ENCODE results near the gene FRA10AC1. TPM values are rescaled to one million over a fixed set of nuclear protein-coding genes. Genes with fewer than 3 reads are reported as not detected.

FRA10AC1 gene
- total RNA-seq, 1 experiment from 2014 or later = 7.5 TPM

DNA sequence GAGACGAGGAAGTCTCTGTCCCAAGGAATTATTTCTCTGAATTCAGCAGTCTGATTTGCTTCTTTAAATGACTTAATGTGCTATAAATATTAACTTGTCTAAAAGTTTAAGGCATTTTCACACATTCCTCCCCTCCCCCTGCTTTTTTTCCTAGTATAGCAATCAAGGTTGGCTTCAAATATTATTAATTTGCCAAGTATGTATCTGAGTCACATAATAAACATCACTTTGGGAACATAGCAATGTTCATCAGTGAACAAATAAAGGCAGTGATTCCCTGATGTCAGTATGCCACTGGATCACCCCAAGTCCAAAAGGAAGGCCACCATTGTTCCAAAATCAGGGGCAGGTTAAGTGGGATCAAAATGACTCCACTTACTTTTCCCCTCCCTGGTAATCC, 49.5 kb downstream of the FRA10AC1 start:
- Histone ChIP-seq H3K4me3 (no peak overlapping the region), H3K9me3 (replicated peaks) (no peaks in the 10 kb centered on the region), H3K27me3 (replicated peaks) (0 out of 2 replicates have a peak, but pooled peaks cover 2% of the 10 kb centered on the region), H3K4me1 (replicated peaks) (no peaks in the 10 kb centered on the region), H3K27ac (no peak overlapping the region), H3K36me3 (no peaks in the 10 kb centered on the region)
- no peak for DNase-seq (ENCODE audit: low read depth in 1 of 2, low spot score in 2 of 2)

DNA sequence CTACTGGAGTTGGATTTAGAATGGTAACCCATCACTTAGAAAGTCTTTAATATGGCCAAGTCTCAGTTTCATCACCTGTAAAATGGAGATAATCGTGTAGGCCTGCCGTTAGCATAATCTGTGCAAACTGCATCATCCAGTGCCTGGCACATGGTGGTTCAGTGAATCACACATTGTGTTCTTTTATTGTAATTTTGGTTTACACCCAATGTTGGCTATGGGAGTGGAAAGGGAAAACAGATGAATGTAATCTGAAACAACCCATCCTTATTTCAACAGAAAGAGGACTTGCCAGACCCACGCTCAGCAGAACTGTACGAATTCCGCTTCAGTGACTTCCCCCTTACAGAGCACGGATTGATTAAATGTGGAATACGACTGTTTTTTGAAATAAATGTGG, 62.6 kb downstream of the FRA10AC1 start:
- Histone ChIP-seq H3K36me3 (no peaks in the 10 kb centered on the region), H3K27ac (no peak overlapping the region), H3K4me1 (replicated peaks) (peaks cover 2% of the 10 kb centered on the region; the same call in 1 of the 2 replicates), H3K4me3 (no peak overlapping the region), H3K27me3 (replicated peaks) (no peaks in the 10 kb centered on the region; the same call in 1 of the 2 replicates), H3K9me3 (replicated peaks) (no peaks in the 10 kb centered on the region)
- no peak for DNase-seq (ENCODE audit: low read depth in 1 of 2, low spot score in 2 of 2)

- no peak overlapping the region for H3K4me3 ChIP-seq
- H3K27ac ChIP-seq = no peak overlapping the region
- no peaks in the 10 kb centered on the region for H3K9me3 ChIP-seq (replicated peaks)
- H3K4me1 ChIP-seq (replicated peaks) = peaks cover 5% of the 10 kb centered on the region; the same call in 1 of the 2 replicates
- 0 out of 2 replicates have a peak, but pooled peaks cover 4% of the 10 kb centered on the region for H3K27me3 ChIP-seq (replicated peaks)
- DNase-seq (ENCODE audit: low read depth in 1 of 2, low spot score in 2 of 2) = no peak
- no peaks in the 10 kb centered on the region for H3K36me3 ChIP-seq
Measured at GRCh38 chr10:93630625-93631557, 71.5 kb downstream of the FRA10AC1 start.

DNA sequence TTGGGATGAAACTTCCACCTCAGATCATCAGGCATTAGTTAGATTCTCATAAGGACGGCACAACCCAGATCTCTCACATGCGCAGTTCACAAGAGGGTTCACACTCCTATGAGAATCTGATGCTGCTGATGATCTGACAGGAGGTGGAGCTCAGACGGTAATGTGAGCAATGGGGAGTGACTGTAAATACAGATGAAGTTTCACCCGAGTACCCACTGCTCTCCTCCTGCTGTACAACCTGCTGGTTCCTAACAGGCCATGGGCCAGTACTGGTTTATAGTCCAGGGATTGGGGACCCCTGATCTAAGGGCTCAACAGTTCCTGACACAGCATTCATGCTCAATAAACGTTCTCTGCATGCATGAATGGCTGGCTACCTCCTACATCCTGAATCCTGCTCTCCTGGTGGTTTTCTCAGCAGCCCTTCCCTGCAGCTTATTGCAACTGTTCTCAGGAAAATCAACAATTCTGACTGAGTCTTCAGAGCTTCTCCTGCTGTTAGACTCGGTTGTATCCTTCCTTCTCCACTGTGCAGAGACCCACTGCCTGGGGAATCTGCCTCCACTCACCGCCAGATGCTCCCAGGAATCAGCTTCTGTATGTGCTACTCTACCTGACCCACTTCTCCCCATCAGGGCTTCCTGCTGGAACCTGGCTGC, 72.6 kb downstream of the FRA10AC1 start:
- Histone ChIP-seq H3K27ac (no peak overlapping the region), H3K27me3 (replicated peaks) (0 out of 2 replicates have a peak, but pooled peaks cover 4% of the 10 kb centered on the region), H3K4me3 (no peak overlapping the region), H3K4me1 (replicated peaks) (peaks cover 3% of the 10 kb centered on the region; the same call in 1 of the 2 replicates), H3K9me3 (replicated peaks) (no peaks in the 10 kb centered on the region), H3K36me3 (no peaks in the 10 kb centered on the region)
- DNase-seq (ENCODE audit: low read depth in 1 of 2, low spot score in 2 of 2) = no peak

- Histone ChIP-seq H3K27me3 (replicated peaks) (0 out of 2 replicates have a peak, but pooled peaks cover 4% of the 10 kb centered on the region), H3K27ac (no peak overlapping the region), H3K4me3 (no peak overlapping the region), H3K9me3 (replicated peaks) (no peaks in the 10 kb centered on the region), H3K36me3 (no peaks in the 10 kb centered on the region), H3K4me1 (replicated peaks) (no peaks in the 10 kb centered on the region)
- DNase-seq (ENCODE audit: low read depth in 1 of 2, low spot score in 2 of 2) = no peak
Measured at GRCh38 chr10:93628858-93629257, 73.5 kb downstream of the FRA10AC1 start.

DNA sequence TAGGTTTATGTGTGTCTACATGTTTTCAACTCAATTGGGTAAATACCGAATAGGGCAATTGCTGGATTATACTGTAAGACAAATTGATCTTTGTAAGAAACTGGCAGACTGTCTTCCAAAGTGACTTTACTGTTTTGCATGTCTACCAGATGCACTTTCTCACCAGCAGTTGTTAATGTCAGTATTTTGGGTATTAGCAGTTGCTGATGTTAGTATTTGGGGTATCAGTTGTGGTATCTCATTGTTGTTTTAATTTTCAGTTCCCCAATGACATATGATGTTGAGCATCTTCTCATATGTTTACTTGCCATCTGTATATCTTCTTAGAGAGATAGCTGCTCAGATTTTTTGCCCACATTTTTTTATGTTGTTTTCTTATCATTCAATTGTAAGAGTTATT, 79.5 kb downstream of the FRA10AC1 start:
- Histone ChIP-seq H3K36me3 (no peaks in the 10 kb centered on the region), H3K4me3 (no peak overlapping the region), H3K27me3 (replicated peaks) (peaks cover 7% of the 10 kb centered on the region; the same call in 1 of the 2 replicates), H3K9me3 (replicated peaks) (no peaks in the 10 kb centered on the region), H3K4me1 (replicated peaks) (no peaks in the 10 kb centered on the region), H3K27ac (no peak overlapping the region)
- DNase-seq (ENCODE audit: low read depth in 1 of 2, low spot score in 2 of 2) = no peak

DNA sequence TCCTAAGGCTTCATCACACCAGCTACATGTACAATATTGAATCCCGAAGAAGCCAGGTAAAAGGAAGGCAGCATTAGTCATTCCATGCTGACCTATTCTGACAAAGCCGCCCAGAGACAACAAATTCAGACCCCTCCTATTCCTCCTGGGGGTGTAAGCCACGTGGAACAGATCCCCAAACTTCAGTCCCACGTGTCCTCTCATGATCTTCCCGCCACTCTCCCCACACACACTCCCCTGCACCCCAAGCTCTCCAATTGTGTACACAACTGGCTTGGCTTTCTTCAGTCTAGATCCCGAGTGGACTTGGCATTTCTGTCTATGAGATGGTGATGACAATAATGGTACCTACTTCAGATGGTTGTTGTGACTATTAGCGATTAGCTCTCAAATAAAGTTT, 81.5 kb downstream of the FRA10AC1 start:
- H3K27me3 ChIP-seq (replicated peaks) = peaks cover 4% of the 10 kb centered on the region; the same call in 1 of the 2 replicates
- DNase-seq (ENCODE audit: low read depth in 1 of 2, low spot score in 2 of 2) = no peak

More for the DNA sequence above, 81.5 kb downstream of the FRA10AC1 start:
- Histone ChIP-seq H3K9me3 (replicated peaks) (no peaks in the 10 kb centered on the region), H3K27ac (no peak overlapping the region), H3K4me3 (no peak overlapping the region), H3K36me3 (no peaks in the 10 kb centered on the region), H3K4me1 (replicated peaks) (no peaks in the 10 kb centered on the region)

Other genes starting within 250 kb of the FRA10AC1 start
- 198 and 300 TPM in 2 replicates for gene MYOF, start 220.3 kb downstream of the FRA10AC1 start, total RNA-seq (2014; rRNA removed; shearing (Covaris generic))
- 149 and 198 TPM in 2 replicates for gene CEP55, start 206.0 kb downstream of the FRA10AC1 start, total RNA-seq (2014; rRNA removed; shearing (Covaris generic))
- not detected in 2 replicates for gene FFAR4, start 135.9 kb downstream of the FRA10AC1 start, total RNA-seq (2014; rRNA removed; shearing (Covaris generic))
- gene RBP4, start 101.4 kb downstream of the FRA10AC1 start, total RNA-seq (2014; rRNA removed; shearing (Covaris generic)) = 15.4 and 19.3 TPM in 2 replicates
- gene PDE6C, start 90.1 kb downstream of the FRA10AC1 start, total RNA-seq (2014; rRNA removed; shearing (Covaris generic)) = not detected in 2 replicates
- gene LGI1, start 55.3 kb upstream of the FRA10AC1 start, total RNA-seq (2014; rRNA removed; shearing (Covaris generic)) = 0.21 TPM in 1 of 2 replicates, not detected in the other
- gene SLC35G1, start 191.4 kb upstream of the FRA10AC1 start, total RNA-seq (2014; rRNA removed; shearing (Covaris generic)) = 15.4 and 16.0 TPM in 2 replicates

All from SJSA1 (cell line).